NCI-H187 treated with DMSO at 0.1 percent for 48 hours (cell line): ENCODE results near the gene TIMELESS.
"Not testable (repeated sequence)": the region's sequence is repeated elsewhere in the genome, so short reads cannot be mapped to it uniquely, and the experiment has no call there.

Experiments
- DNase-seq: peaks from one replicate; lab custom pipeline; 2025; lab: John Stamatoyannopoulos, UW

TIMELESS gene

DNA sequence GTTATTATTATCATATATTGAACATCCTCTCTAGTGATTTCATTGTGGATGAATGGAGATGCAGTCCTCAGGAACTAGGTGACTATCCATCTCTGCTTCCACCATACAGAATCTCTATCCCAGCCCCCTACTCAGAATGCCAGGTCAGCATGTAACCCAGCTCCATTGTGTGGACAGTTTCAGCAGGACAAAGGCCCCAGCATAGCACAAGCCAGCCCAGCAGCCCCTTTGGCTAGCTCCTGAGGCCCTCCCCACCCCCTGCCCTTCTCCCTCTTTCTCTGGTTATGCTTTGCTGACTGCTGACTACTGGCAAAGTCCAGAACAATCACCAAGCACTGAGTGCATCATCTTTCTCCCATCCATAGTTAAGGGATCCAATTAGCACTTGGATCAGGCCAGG is 13.3 kb upstream of the TIMELESS start:
- DNase-seq = no peak

- no peak for DNase-seq
Measured at GRCh38 chr12:56461235-56462159, 12.3 kb upstream of the TIMELESS start.

DNA sequence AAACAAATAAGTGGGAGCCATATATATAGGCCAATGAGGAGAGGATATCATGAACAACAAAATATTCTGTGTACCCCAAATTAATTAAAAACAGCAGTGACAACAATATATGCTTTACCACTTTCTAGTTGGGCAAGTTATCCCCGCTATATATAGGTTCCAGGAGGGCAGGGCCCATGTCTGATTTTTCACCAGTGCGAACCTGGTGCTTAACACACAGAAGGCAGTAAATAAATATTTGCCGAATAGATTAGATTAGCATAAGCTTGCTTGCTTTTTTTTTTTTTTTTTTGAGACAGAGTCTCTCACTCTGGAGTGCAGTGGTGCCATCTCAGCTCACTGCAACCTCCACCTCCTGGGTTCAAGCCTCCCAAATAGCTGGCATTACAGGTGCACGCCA is 8.6 kb upstream of the TIMELESS start:
- DNase-seq = no peak

- DNase-seq = no peak
Measured at GRCh38 chr12:56454557-56454956, 5.3 kb upstream of the TIMELESS start, which contains the start of gene MIP. TSS of gene MIP (minus strand) at chr12:56454657. CDS start at chr12:56454613, 44 bp downstream.

DNA sequence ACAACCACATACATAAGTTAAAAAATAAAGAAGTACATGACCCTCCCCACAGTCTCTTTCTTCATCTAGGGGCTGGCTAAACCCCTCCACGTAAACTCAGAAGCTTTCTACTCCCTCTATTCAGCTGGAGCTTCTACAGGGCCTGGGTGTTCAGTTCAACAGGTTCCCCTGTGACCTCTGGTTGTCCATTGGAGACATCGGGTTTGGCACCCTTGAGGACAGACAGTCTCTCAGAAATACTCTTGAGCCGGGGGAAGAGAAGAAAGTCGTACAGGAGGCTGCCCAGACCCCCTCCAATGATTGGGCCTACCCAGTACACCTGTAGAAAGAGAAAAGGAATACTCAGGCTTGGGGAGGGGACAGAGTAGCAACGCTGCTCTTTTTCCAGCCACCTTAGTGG is 1.9 kb upstream of the TIMELESS start:
- DNase-seq = no peak

- no peak for DNase-seq
Measured at GRCh38 chr12:56450241-56450640, 1.0 kb upstream of the TIMELESS start.

- DNase-seq = no peak
Measured at GRCh38 chr12:56449622-56449984, 377 bp upstream of the TIMELESS start.

DNA sequence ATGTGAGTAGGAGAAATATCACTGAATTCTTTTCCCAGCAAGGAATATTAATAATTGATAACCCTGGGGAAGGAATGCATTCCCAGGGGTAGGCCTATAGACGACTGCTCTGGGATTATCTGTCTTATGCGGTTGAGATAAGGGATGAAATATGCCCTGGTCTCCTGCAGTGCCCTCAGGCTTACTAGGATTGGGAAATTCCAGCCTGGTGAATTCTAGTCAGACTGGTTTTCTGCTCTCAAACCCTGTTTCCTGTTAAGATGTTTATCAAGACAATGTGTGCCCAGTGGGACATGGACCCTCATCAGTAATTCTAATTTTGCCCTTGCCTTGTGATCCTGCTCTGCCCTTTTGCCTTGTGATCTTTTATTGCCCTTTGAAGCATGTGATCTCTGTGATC is 6.0 kb downstream of the TIMELESS start:
- not testable (repeated sequence) for DNase-seq

DNA sequence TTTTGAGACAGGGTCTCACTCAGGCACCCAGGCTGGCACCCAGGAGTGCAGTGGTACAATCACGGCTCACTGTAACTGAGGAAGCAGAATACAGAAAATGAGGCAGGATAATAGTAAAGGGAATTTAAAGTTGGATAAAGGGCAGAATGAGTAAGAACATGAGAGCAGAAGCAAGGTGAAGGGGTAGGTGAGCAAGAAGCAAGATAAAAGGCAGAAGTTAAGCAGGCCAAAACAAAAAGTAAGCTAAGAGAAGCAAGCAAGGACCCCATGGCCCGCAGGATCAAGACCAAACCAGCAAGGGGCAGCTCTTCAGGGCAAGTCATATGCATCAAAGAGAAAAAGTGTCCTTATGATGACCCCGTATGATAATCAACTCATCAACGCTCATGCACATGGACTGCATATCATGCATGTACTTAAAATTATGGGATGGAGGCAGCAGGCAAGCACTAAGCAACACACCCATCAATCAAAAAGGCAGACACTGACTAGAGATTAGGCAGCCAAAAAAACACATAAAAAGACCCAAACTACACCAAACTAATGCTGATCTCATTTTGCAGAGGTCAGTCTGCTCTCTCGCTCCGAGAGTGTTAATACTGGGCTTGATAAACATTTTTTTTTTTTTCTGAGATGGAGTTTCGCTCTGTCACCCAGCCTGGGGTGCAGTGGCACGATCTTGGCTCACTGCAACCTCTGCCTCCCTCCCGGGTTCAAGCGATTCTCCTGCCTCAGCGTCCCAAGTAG is 11.6 kb downstream of the TIMELESS start:
- DNase-seq = no peak

DNA sequence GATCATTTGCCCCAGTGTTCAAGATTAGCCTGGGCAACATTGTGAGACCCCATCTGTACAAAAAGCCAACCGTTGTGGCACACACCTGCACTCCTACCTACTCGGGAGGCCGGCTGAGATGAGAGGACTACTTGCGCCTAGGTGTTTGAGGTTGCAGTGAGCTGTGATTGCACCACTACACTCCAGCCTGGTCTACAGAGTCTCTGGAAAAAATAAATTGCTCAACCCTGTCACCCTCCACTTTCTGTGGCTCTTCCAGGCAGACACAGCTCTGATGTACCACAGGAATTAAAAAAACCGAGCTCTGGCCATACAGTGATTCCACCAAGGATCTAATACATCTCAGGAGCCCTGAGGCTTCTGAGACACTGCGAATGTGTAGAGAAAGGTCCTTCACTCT is 14.4 kb downstream of the TIMELESS start:
- DNase-seq = no peak

- no peak for DNase-seq
Measured at GRCh38 chr12:56431850-56432249, 17.4 kb downstream of the TIMELESS start.

DNA sequence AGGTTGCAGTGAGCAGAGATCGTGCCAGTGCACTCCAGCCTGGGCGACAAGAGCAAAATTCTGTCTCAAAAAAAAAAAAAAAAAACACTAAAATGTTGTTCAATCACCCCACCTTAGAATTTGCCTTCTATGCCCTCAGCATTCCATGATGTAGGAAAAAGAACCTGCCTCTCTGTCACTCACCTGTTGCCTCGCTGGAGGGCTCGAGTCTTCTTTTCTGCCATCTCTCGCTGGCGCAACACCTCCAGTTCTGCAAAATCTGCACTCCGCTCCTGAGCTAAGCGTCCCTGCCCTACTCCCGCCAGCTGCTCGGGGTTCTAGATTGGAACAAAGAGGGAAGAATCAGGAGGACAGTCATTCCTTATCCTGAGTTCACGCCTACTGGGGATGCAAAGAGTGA is 17.9 kb downstream of the TIMELESS start:
- DNase-seq = no peak

DNA sequence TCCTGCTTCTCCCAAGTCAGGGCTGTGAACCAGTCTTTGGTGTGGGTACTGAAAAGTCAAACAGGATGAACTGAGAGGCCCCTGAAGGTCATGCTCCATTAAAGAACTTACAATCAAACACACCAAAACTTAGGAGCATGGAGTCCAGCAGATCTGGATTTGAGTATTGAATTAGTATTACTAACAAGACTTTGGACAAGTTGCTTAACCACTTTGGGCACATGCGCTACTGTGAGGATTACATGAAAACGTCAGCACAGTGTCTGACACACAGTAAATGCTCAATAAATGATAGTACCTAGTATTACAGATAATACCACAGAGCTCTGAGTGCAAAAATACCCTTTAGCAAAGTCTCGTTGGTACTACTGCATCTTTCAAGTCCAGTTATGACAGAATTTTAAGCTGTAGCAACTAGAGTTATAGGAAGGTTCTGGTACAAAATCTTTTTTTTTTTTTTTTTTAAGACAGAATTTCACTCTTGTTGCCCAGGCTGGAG is 23.2 kb downstream of the TIMELESS start:
- DNase-seq = no peak

DNA sequence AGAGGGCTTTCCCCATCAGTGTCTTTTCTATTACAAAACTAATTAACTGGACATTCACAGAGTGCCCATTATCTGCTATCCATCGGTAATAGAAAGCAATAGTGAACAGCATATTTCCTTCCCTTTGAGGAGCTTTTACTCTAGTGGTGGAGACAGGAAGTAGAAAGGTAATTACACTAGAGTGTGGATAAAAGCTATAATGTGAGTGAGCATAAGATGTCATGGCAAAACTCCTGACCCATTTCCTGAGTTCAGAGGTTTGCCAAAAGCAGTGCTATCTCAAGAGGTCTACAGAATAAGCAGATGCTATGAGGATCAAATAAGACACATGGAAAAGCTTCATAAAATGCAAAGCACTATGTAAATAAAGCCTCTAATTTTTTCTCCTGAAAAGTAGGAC is 24.0 kb downstream of the TIMELESS start:
- DNase-seq = no peak

- DNase-seq = no peak
Measured at GRCh38 chr12:56420411-56420810, 28.8 kb downstream of the TIMELESS start.

GRCh38 chr12:56417739-56418138 is 31.5 kb downstream of the TIMELESS start:
- DNase-seq = no peak

GRCh38 chr12:56414401-56414800 is 34.8 kb downstream of the TIMELESS start:
- DNase-seq = no peak

- DNase-seq = no peak
Measured at GRCh38 chr12:56413392-56413791, 35.8 kb downstream of the TIMELESS start.

DNA sequence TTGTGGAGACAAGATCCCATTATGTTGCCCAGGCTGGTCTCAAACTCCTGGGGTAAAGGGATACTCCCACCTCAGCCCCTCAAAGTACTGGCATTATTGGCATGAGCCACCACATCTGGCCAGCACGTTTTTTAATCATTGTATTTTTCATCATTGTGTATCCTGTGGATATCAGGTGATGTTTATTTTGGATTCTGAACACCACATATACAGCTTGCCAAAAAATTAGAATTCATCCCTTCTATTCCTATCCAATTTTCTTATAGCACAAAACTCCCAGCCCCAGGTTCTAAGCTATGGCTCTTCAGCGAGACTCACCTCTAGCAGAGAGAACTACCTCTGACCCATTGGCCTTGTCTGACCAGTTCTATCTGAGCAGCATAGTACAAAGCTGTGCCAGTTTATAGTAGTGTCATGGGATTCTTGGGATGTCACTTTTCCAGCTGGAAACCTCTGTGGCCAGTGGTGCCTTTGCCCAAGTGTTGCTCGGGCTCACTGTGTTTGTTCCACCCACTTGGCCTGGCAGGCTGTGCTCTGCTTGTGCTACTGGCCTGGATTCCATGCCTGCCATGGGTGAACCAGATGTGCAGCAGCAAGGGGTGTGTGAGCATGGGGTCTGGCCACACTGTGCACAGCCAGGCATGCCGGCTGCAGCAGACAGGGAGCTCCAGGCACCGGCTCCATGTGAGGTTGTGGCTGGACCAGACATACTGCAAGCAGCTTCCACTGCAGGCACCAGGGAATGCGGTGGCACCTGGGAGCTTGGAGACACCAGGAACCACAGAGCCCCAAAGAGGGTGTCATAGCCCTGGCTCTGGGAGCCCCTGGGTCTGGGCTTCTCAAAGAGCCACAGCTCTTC is 37.2 kb downstream of the TIMELESS start:
- DNase-seq = no peak

DNA sequence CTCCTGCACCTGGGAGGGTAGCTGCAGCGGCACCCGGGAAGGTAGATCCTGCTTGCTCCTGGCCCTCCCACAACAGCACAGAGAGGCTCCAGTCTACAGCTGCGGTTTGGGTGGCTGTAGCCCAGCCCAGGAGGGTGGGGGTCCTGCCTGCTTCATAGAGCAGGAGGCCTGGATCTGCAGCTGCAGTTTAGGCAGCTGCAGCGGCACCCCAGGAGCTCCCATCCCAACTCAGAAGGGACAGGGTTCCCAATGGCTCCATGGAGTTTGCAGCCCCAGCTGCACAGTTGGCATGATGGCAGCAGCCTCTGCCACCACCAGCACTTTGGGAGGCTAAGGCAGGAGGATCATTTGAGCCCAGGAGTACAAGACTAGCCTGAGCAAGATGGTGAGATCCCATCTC is 38.5 kb downstream of the TIMELESS start:
- DNase-seq = no peak

- no peak for DNase-seq
Measured at GRCh38 chr12:56408799-56409417, 40.3 kb downstream of the TIMELESS start.

GRCh38 chr12:56404227-56404626 is 45.0 kb downstream of the TIMELESS start:
- not testable (repeated sequence) for DNase-seq
